ENCODE results near the gene DMD.

DMD gene

DNA sequence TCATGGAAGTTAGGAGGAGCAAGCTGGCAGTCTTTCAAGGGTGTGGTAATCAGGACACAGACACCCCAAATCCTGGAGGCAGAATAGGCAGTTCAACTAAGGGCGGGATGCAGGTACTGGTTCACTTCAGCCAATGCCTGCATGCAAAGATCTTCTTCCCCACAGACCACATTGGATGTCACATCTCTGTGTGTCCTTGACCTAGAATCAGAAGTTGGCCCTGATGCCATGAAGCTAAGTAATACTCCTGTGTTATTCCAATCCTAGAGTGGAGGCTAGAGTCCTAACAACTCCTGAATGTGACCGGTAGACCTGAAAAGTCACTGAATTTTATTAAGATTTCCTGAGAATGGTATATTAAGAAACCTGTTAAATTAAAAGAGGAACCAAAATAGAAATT, 165.5 kb downstream of the DMD start:
- in situ Hi-C loops (cut with HindIII; ENCODE audit: low sequenced_read_pairs) = no loop called here

DNA sequence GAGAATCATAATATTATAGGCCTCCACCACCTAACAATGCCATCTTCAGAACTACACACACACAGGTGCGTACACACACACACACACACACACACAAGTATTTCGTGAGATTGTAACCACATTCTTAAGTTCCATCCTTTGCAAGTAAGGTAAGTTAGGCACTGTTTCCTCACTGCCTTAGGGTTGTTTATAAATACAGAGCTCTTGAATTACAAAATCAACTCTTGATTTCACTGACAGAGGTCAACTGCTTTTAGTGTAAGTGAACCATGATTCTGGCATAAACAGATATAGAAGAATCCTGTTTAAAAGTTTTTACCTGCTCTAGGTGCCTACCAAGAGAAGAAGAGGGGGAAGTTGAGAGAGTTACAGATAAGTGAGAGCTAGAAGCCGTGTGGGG, 166.1 kb downstream of the DMD start:
- in situ Hi-C loops (cut with HindIII; ENCODE audit: low sequenced_read_pairs) = no loop called here

DNA sequence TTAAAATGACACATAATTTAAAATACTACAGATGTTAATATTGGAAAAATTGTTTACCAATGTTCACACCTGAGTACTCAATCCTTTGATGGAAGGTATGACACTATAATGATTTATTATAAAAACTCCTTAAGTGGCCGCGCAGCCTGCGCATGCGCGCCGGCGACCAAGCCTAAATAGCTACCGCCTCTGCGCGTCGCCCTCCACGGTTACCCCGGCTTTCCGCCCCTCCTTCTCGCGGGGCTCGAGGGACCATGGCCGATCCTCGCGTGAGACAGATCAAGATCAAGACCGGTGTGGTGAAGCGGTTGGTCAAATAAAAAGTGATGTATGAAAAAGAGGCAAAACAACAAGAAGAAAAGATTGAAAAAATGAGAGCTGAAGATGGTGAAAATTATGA, 170.2 kb downstream of the DMD start:
- in situ Hi-C loops (cut with HindIII; ENCODE audit: low sequenced_read_pairs) = no loop called here

DNA sequence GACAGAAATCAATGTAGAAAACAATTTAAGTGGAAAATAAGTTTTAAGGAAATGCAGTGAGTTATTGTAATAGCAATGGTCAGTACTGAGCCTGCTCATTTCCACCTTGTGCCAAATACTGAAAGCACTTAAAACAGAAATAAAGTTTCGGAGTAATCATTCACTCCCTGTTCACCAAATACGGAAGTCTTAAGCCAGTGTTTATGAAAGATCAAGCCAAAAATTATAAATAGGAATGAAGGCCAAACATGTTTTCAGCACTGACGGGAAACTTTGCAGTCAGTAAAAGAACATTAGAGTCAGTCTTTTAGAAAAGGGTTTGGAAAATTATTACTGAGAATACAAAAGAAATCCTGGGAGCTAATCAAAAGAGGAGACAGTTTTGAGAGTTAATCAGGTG, 178.6 kb downstream of the DMD start:
- in situ Hi-C loops (cut with HindIII; ENCODE audit: low sequenced_read_pairs) = no loop called here

DNA sequence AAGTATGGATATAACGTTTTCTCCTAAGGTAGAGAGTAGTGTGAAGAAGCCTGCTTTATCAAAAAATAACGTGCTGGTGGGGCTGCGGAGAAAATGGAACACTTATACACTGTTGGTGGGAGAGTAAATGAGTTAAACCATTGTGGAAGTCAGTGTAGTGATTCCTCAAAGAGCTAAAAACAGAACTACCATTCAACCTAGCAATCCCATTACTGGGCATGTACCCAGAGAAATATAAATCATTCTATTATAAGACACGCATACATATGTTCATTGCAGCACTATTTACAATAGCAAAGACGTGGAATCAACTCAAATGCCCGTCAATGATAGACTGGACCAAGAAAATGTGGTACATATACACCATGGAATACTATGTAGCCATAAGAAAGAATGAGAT, 196.4 kb downstream of the DMD start:
- in situ Hi-C loops (cut with HindIII; ENCODE audit: low sequenced_read_pairs) = no loop called here

DNA sequence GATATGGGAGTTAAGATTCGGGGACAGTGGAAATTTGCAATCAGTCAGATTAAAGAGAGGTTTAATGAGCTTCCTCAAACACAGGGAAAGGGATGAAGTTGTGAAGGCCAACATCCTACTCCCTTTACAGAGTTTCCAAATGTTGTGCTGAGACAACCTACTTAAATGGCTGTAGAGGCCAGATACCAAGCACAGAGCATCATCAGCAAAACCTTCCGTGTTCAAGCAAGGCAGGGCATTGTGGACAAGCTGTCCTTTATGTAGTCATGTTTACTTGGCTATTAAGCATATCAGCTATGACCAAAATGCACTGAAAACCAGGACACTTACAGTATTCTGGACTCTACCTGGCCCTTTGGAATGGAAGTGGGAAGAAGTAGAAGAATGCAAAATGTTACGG, 197.3 kb downstream of the DMD start:
- in situ Hi-C loops (cut with HindIII; ENCODE audit: low sequenced_read_pairs) = no loop called here

DNA sequence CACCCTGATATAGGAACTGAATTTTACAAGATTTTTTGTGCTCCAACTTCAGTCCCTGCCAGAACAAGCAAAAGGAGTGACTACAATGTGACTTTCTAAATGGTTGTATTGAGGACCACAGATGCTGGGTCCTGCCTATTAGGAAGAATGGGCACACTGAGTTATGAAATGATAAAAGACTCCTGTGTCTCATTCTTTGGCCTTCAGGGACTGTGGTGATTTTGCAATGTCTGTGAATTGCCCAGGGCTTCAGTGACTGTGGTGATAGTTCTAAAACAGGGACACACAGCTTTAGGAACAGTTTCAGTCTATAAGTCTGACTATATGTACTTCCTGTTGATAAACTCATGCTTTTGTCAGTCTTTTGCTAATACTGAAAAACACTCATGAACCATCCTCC, 210.2 kb downstream of the DMD start:
- in situ Hi-C loops (cut with HindIII; ENCODE audit: low sequenced_read_pairs) = no loop called here

DNA sequence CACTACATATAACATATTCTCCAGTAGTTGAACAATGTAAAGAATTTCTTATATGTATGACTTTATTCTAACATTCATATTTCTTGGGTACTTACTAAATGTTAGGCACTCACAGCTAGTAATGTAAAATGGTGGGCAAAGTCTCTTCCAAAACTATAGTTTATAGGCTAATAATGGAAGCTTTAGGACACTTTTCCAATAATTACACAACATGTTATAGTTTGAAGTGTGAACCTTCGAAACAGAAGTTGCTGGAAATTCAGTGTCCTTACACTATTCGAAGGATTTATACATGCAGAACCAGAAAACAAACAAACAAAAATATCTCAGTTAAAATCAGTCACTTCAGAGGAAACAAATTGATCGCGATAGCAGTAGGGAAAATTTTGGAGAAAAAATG, 212.6 kb downstream of the DMD start:
- in situ Hi-C loops (cut with HindIII; ENCODE audit: low sequenced_read_pairs) = no loop called here

DNA sequence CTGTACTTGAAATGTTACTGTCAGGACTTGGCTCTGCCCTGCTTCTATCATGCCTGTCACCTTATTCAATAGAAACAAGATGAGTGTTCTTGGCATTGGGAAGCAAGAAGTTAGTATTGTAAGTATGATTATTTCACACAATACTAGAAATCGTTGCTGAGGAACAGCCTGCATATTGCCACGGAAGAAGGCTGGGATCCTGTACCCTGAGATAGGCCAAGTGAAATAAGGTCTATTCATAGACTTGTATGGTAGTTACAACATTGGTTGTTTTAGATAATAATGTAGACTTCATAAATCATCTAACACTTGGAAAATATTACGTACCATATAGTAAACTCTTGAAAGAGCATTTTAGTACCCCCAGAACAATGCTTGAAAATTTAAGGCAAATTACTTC, 215.9 kb downstream of the DMD start:
- in situ Hi-C loops (cut with HindIII; ENCODE audit: low sequenced_read_pairs) = no loop called here

DNA sequence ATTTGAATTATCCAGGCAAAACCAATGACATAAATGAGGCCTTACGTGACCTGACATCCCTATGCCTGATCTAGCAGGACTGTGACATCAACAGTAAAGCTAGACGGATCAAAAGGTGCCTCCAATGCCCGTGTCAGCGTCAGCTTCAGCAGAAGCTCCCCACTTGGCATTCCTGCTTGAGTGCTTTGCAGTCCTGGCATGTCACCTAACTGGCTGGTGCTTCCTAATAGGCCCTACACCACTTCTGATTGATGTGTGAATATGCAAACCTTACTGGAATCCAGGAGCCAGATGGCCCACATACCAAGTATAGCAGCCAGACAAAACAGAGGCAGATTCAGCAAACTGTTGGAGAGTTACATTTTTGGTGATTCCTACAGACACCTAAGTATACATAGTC, 224.2 kb downstream of the DMD start:
- in situ Hi-C loops (cut with HindIII; ENCODE audit: low sequenced_read_pairs) = no loop called here

DNA sequence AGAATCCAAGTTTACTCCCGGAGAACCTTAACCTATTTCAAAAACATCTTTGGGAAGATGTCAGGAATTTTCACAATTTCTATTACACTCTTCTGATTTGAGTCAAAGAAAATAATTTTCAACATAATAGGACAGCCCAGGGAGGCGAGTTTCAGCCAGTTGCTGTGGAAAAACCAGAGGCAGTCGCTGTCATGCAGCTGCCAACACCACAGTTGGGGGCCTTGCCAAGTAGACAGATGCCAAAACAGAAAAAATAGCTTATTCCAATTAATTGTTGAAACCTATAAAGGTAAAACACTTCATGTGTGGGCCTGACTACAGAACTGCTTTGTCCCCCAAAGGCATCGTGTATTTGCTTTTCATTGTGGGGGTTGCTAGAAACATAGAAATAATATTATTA, 225.8 kb downstream of the DMD start:
- in situ Hi-C loops (cut with HindIII; ENCODE audit: low sequenced_read_pairs) = no loop called here

DNA sequence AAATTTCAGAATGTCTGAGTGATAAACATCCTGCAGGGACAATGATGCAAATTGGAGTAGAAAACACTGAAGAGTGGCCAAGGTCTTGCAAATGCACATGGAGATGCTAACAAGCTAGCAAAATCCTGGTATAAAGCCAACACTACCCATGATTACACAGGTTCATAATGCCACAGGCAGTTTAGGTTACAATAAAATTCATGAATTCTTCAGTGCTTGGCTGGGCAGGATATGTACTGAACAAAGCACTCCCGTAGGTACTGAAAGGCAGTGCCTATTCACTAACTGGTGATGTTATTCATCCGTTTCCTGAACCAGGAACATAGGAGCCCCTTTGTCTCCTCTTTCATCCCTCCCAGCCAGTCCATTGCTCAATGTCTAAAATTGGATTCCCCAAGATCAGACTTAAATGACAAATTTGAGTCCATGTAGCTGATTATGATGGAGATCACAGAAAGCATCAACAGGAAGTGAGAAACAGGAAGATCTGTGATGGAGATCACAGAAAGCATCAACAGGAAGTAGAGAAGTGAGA, 244.5 kb downstream of the DMD start:
- in situ Hi-C loops (cut with HindIII; ENCODE audit: low sequenced_read_pairs) = no loop called here

DNA sequence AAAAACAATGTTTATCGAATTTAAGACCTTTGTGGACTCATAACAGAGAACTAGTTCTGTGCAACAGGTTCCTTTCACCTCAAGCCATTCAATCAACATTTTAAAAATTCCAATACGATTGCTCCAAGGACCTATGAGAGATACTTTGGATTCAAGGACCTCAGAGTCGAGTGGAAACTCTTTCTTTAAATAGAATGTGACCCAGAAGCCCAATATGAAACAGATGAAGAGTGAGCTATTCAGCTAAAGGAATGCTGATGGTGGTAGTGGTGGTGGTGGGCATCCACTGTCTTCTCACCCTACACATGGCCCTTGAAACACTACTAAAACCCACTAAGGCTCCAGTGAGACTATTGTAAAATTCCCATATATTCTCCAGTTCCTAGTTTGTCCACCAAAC, 257.2 kb downstream of the DMD start:
- in situ Hi-C loops (cut with HindIII; ENCODE audit: low sequenced_read_pairs) = no loop called here

DNA sequence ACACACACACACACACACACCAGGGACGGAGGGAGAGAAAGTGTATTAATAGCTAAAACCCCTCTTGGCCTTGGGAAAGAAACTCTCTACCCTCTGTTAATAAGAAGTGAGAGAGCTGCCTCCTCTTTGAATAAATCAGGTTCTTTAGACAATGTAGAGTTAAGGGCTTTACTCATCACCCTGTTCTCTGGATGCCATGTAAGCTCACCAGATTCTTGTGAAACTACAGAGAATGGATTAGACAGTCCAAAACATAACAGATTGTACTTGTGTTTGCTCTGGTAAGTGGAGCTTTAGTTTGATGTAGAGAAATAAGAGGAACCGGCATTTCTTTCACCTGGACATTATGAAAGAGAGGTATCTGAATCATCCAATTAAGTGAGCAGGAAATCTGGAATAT, 263.2 kb downstream of the DMD start:
- in situ Hi-C loops (cut with HindIII; ENCODE audit: low sequenced_read_pairs) = no loop called here

DNA sequence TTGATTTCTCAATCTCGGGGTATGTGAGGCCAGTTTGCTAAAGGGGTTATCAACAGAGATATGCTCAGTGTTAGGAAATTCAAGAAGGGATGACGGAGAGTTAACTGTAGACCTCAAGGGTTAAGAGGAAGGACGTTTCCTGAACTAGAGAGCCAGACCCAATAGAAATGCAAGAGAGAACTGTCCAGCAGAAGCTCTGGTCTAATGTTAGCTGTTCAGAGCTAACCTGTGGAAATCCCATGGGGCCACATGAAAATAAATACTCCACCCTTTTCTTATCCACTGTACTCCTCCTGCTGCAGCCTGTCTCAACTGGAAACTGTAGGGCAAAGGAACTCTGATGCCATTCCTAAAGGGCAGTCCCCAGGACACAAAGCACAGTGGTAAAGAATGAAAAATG, 274.3 kb downstream of the DMD start:
- in situ Hi-C loops (cut with HindIII; ENCODE audit: low sequenced_read_pairs) = no loop called here

DNA sequence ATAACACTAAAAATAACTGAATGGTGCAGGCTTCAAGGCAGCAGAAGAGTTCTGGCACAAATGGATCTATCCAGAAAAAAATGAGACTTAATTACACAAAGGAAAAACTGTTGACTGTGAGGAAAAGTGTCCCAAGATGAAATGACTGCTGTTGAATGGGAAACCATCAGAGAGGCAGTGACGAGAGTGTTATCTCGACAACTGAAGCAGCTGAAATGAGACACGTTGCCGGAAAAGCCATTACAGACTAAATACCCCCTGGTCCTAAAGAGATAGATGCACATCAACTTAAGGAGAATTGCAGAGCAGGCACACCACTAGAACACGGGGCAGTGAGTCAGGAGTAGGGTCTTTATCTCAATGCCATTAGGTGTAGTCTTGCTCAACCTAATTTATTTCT, 277.8 kb downstream of the DMD start:
- in situ Hi-C loops (cut with HindIII; ENCODE audit: low sequenced_read_pairs) = no loop called here

DNA sequence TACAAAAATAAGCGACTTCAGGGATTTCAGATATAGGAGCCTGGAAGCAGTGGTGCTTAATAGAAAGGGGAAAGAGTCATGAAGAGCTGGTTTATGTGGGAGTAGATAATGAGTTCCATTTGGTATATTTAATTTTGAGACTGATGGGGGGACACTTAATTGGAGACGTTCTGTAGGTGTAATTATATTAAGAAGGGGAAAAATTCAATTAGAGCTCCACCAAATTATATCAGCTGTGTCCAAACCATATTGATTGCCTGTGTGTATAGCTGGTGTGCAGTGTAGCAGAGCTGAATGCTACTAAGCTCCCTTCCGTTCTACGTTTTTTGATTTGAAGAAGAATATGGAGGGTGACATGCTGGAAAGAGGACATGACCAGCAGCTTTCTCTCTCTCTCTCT, 282.3 kb downstream of the DMD start:
- in situ Hi-C loops (cut with HindIII; ENCODE audit: low sequenced_read_pairs) = no loop called here

DNA sequence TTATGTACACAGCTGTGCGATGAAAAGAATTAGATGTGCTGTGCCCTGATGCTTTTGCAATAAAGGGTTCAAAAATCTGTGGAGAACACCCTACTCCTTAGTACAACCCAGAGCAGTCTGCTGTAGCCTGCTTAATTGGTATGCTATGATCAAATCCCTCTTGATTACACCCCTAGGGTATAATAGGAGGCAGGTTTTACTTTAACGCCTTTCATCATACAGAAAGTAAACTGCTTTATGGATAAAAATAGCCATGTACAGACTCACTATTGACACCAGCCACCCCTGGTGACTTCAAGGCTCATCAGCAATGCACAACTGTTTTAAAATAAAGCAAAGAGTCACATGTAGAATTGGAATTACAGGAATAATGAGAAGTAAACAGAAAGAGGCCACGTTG, 315.3 kb downstream of the DMD start:
- in situ Hi-C loops (cut with HindIII; ENCODE audit: low sequenced_read_pairs) = no loop called here

DNA sequence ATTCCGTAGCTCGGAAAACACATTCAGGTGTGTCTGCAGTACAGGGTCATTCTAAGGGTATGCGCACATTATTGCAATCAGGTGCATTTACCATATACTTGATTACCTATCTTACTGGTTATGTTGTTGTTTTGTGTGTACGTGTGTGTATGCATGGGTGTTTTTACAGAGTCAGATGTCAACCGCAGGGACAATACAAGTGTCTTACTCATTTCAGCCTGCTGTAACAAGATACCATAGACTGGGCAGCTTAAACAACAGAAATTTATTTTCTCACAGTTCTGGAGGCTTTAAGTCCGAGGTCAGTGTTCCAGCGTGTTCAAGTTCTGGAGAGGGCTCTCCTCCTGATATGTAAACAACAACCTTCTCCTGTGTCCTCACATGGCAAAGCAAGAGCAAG, 316.7 kb downstream of the DMD start:
- in situ Hi-C loops (cut with HindIII; ENCODE audit: low sequenced_read_pairs) = no loop called here

DNA sequence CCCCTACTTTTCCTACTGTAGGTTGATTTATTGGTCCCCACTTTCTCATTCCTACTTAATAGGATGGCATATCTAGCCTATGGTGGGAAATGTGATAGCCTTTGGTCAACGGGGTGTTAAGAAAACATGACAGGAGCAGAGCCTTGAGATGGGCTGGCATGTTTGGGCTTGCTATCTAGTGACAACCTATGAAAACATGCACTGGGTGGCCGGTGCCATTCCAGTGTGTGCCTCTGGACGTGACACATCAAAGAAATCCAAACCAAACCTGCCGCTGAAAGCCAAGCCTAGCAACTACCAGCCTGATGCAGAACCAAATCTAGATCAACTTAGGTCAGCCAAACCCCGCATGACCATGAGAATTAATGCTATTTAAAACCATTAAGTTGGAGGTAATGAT, 317.6 kb downstream of the DMD start:
- in situ Hi-C loops (cut with HindIII; ENCODE audit: low sequenced_read_pairs) = no loop called here

DNA sequence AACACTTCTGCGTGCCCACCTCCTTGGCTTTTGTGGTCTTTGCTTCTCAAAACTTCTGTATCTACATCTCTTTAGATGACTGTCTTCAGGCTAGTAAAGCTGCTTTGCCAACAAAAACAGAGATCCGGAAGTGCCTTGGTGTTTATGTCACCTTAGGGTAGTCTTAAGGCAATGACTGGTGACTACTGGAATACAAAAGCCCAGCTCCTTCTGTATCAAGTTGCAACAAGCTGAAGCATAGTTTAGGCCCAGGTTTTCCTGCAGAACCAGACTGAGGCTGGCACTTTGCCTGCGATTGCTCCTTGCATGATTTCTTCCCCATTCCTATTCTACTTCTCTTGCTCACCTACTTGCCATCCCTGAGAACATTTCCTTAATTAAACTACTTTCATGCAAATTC, 333.8 kb downstream of the DMD start:
- in situ Hi-C loops (cut with HindIII; ENCODE audit: low sequenced_read_pairs) = no loop called here

DNA sequence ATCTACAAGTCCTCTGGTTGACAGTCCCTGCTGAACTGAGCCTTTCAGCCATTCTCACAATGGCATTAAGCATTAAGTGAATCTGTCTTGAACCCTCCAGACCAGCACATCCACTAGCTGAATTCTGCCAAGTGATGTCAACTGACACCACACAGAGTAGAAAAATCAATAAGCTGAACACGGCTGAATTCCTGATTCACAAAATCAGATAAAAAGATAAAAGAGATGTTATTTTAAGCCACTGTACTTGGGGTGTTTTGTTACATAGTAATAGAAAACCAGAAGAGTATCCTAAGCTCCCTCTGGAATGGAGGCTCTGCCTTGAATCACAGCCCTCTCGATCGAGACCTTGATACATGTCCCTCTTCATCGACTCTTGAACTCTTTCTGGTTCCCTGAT, 336.5 kb downstream of the DMD start:
- in situ Hi-C loops (cut with HindIII; ENCODE audit: low sequenced_read_pairs) = no loop called here

DNA sequence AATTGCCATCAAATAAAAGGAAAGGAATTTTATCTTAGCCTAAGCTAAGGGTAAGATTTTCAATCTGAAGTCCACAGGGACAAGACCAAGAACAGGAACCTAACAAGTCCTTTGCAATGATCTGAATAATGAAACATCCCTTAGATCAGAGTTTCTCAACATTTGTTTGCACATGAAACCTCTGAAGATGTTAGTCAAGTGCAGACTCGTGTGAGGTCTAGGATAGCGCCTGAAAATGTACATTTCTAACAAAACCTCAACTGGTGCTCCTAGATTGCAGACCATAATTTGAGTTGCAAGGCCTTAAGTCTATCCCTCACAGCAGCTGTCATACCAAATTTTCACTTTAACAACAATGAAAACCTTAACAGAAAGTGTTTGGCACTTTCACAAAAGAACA, 337.6 kb downstream of the DMD start:
- in situ Hi-C loops (cut with HindIII; ENCODE audit: low sequenced_read_pairs) = no loop called here

DNA sequence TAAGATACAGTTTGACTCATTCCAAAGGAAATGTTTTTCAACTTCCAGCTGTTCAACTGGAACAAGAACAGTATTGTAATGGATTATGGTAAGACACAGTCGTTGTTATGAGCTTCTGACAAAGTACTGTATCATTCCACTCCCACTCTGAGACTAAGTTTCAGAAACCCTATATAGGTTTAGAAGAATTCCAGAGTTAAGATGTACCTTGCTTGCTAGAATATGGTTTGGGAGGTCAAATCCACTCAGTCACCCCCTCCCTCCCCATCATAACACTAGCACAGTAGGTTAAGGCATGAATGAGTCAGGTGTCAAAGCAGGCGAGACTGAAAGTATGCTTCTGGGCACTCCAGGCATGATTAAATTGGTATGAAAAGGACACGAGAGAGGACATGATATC, 339.7 kb downstream of the DMD start:
- in situ Hi-C loops (cut with HindIII; ENCODE audit: low sequenced_read_pairs) = no loop called here

Measured in DLD1 (cell line).